Vagina (tissue), 2 donors: ENCODE data around the gene PLEKHF1. TPM values are rescaled to one million over a fixed set of nuclear protein-coding genes. Genes with fewer than 3 reads are reported as not detected.
"Not testable (repeated sequence)": the region's sequence is repeated elsewhere in the genome, so short reads cannot be mapped to it uniquely, and the experiment has no call there.

Experiments
- DNase-seq, 2 donors: peaks; one replicate each; pipeline ENCODE4 v3.0.0-alpha.2; 2017; ENCODE audit errors: extremely low spot score in 2 of 2
- H3K27ac ChIP-seq: fragments of 200-600 bp; sonication (generic); one replicate; pipeline ENCODE4 v1.5.1; 2019
- H3K27me3 ChIP-seq: fragments of 200-600 bp; sonication (generic); one replicate; pipeline ENCODE4 v1.5.1; 2019
- H3K36me3 ChIP-seq, 2 donors: fragments of 200-600 bp; sonication (generic); one replicate each; pipeline ENCODE4 v1.5.1; 2017 to 2019
- H3K4me1 ChIP-seq: fragments of 200-600 bp; sonication (generic); one replicate; pipeline ENCODE4 v1.5.1; 2019
- H3K4me3 ChIP-seq, 2 donors: fragments of 200-600 bp; sonication (generic); 1 replicate in 1 of 2; 2 replicates in 1 of 2; pipeline ENCODE4 v1.5.1; 2016 to 2019
- H3K9me3 ChIP-seq: fragments of 200-600 bp; sonication (generic); one replicate; pipeline ENCODE4 v1.5.1; 2019
- POLR2A ChIP-seq, 2 donors: fragments of 450-650 bp; IDR thresholded peaks; one replicate each; pipeline ENCODE4 v1.6.1; 2017; ENCODE audit warnings: antibody characterized with exemption in 2 of 2, mild to moderate bottlenecking in 2 of 2, moderate library complexity in 2 of 2
- POLR2AphosphoS5 ChIP-seq, 2 donors: sonication (generic); formaldehyde crosslinking; IDR thresholded peaks; one replicate each; pipeline ENCODE4 v1.9.0; 2017; ENCODE audit warnings: antibody characterized with exemption in 2 of 2, mild to moderate bottlenecking in 2 of 2, low read depth in 1 of 2; ENCODE audit not compliant: insufficient read depth in 1 of 2
- intact Hi-C: fragments of 100-400 bp; cut with DNase I; formaldehyde crosslinking; loops from one replicate; pipeline ENCODE4 v1.15.1; 2023
- total RNA-seq: library from RNA; depleted of rRNA; stranded (reverse); fragments of >200 nt; gene quantifications from one replicate; pipeline ENCODE4 v1.2.3, GENCODE V29; 2016
- TF ChIP-seq, protein P1 (sequence below), 3 experiments: fragments of 450-650 bp in 2 of 3; fragments of 200-600 bp in 1 of 3; sonication (generic) in 1 of 3; IDR thresholded peaks; one replicate each; pipeline ENCODE4 v1.5.1; 2017 to 2019; ENCODE audit warnings: antibody characterized with exemption in 3 of 3, mild to moderate bottlenecking in 2 of 3, moderate library complexity in 2 of 3

Gene PLEKHF1
- total RNA-seq, 1 donor from 2014 or later: 37.1 TPM

- TF ChIP-seq POLR2AphosphoS5 (IDR thresholded peaks at IDR 0.05; ENCODE audit: insufficient read depth in 1 of 2, low read depth in 1 of 2): no peak
- no peak for TF ChIP-seq POLR2A (IDR thresholded peaks at IDR 0.05)
- TF ChIP-seq, protein P1, sequence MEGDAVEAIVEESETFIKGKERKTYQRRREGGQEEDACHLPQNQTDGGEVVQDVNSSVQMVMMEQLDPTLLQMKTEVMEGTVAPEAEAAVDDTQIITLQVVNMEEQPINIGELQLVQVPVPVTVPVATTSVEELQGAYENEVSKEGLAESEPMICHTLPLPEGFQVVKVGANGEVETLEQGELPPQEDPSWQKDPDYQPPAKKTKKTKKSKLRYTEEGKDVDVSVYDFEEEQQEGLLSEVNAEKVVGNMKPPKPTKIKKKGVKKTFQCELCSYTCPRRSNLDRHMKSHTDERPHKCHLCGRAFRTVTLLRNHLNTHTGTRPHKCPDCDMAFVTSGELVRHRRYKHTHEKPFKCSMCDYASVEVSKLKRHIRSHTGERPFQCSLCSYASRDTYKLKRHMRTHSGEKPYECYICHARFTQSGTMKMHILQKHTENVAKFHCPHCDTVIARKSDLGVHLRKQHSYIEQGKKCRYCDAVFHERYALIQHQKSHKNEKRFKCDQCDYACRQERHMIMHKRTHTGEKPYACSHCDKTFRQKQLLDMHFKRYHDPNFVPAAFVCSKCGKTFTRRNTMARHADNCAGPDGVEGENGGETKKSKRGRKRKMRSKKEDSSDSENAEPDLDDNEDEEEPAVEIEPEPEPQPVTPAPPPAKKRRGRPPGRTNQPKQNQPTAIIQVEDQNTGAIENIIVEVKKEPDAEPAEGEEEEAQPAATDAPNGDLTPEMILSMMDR (IDR thresholded peaks at IDR 0.05): no peak
- Histone ChIP-seq H3K27ac (peak overlapping the region; percentile 97), H3K4me1 (peaks cover 81% of the 10 kb centered on the region), H3K4me3 (peak overlapping the region; percentile 87 to 96), H3K9me3 (no peaks in the 10 kb centered on the region), H3K36me3 (no peaks in the 10 kb centered on the region), H3K27me3 (no peaks in the 10 kb centered on the region)
- intact Hi-C loops: loop anchor here (10.0 kb wide), 1 partner anchor 47 kb away; the partner anchor contains the start of gene C19orf12
- DNase-seq: no peak
Observed at GRCh38 chr19:29667387-29667783, 2.1 kb downstream of the PLEKHF1 start.

- H3K9me3 ChIP-seq: no peaks in the 10 kb centered on the region
- peak overlapping the region; percentile 97 for H3K27ac ChIP-seq
- no peak overlapping the region for H3K4me3 ChIP-seq
- TF ChIP-seq, protein P1 (IDR thresholded peaks at IDR 0.05): no peak
- TF ChIP-seq POLR2AphosphoS5 (IDR thresholded peaks at IDR 0.05; ENCODE audit: insufficient read depth in 1 of 2, low read depth in 1 of 2): peak in 1 of 2 donors; percentile 21
- no peaks in the 10 kb centered on the region for H3K36me3 ChIP-seq
- no peak for DNase-seq
- peaks cover 81% of the 10 kb centered on the region for H3K4me1 ChIP-seq
- H3K27me3 ChIP-seq: no peaks in the 10 kb centered on the region
- intact Hi-C loops: loop anchor here (10.0 kb wide), 1 partner anchor 47 kb away; the partner anchor contains the start of gene C19orf12
Observed at GRCh38 chr19:29667901-29668341, 2.7 kb downstream of the PLEKHF1 start.

- DNase-seq: no peak
- H3K27ac ChIP-seq: peak overlapping the region; percentile 97
- peaks cover 77% of the 10 kb centered on the region for H3K4me1 ChIP-seq
- intact Hi-C loops: loop anchor here (10.0 kb wide), 1 partner anchor 46 kb away; the partner anchor contains the start of gene C19orf12
- H3K4me3 ChIP-seq: no peak overlapping the region
- no peaks in the 10 kb centered on the region for H3K27me3 ChIP-seq
- TF ChIP-seq POLR2AphosphoS5 (IDR thresholded peaks at IDR 0.05; ENCODE audit: insufficient read depth in 1 of 2, low read depth in 1 of 2) (no peak), POLR2A (IDR thresholded peaks at IDR 0.05) (no peak)
- TF ChIP-seq, protein P1 (IDR thresholded peaks at IDR 0.05): no peak
- H3K36me3 ChIP-seq: peaks cover 0 to 3% of the 10 kb centered on the region in 2 donors
- H3K9me3 ChIP-seq: no peaks in the 10 kb centered on the region
Observed at GRCh38 chr19:29668746-29669609, 3.7 kb downstream of the PLEKHF1 start.

GRCh38 chr19:29670255-29670654, 5.0 kb downstream of the PLEKHF1 start:
- peaks cover 0 to 15% of the 10 kb centered on the region in 2 donors for H3K36me3 ChIP-seq
- H3K4me3 ChIP-seq: no peak overlapping the region
- DNase-seq: no peak
- H3K9me3 ChIP-seq: no peaks in the 10 kb centered on the region
- H3K27me3 ChIP-seq: no peaks in the 10 kb centered on the region
- H3K4me1 ChIP-seq: peaks cover 75% of the 10 kb centered on the region
- TF ChIP-seq POLR2A (IDR thresholded peaks at IDR 0.05) (no peak), POLR2AphosphoS5 (IDR thresholded peaks at IDR 0.05; ENCODE audit: insufficient read depth in 1 of 2, low read depth in 1 of 2) (no peak)
- TF ChIP-seq, protein P1 (IDR thresholded peaks at IDR 0.05): no peak
- intact Hi-C loops: no loop called here
- H3K27ac ChIP-seq: no peak overlapping the region

- intact Hi-C loops, H3K4me3 ChIP-seq, H3K27me3 ChIP-seq, DNase-seq, H3K9me3 ChIP-seq: not testable (repeated sequence)
- H3K4me1 ChIP-seq: peaks cover 82% of the 10 kb centered on the region
- peaks cover 0 to 23% of the 10 kb centered on the region in 2 donors for H3K36me3 ChIP-seq
- peak overlapping the region; percentile 27 for H3K27ac ChIP-seq
Observed at GRCh38 chr19:29671026-29671392, 5.7 kb downstream of the PLEKHF1 start.
